Amniotic epithelial cell (primary cell): Measurements from ENCODE around the gene FSTL4.

Experiments used
- DNase-seq: peaks from one replicate; pipeline ENCODE4 v3.0.0-alpha.2; 2010; ENCODE audit warnings: low read depth

Gene FSTL4

GRCh38 chr5:133290669-133291240, 321.6 kb downstream of the FSTL4 start:
- no peak for DNase-seq

GRCh38 chr5:133289686-133290367, 322.5 kb downstream of the FSTL4 start:
- no peak for DNase-seq

- DNase-seq, result peak; percentile 24
Measured at GRCh38 chr5:133287500-133287899, 324.8 kb downstream of the FSTL4 start.

DNA sequence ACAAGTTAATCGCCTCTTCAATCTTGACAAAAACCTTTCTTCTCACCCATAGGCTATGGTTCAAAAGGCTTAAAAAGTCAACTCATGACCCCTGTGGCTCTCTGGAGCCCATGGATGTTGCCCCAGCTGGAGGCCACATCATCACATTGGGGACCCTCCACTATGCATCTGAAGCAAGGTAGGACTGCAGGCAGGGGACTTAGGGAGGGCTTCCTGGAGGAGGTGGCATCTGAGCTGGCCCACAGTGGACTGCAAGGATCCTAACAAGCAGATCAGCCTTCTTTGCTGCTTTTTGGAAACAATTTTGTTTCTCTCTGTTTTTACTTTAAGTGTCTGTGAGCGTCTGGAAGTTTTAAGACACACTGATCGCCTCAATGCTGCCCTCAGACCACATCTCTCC, 325.9 kb downstream of the FSTL4 start:
- DNase-seq, result no peak

DNA sequence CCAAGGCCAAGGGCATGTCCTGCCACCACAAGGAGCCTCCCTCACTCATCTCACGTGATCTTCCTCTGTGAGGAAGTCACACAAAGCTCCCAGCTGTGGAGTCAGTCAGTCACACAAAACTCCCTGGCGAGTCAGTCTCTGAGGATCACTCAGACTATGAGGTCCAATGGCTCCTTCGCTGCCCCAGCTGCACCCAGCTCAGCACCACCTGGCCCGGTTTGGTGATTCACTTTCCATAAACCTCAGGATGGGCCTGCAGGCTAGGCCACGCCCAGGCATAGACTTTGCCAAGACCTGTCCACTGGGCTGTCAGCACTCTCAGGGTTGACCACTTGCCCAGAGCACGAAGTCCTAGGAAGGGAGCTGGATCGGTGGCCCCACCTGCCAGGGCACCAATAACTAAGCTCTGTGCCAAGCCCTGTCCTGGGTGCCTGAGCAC, 326.7 kb downstream of the FSTL4 start:
- peak; percentile 10 for DNase-seq

- no peak for DNase-seq
Measured at GRCh38 chr5:133284306-133284705, 328.0 kb downstream of the FSTL4 start.

DNA sequence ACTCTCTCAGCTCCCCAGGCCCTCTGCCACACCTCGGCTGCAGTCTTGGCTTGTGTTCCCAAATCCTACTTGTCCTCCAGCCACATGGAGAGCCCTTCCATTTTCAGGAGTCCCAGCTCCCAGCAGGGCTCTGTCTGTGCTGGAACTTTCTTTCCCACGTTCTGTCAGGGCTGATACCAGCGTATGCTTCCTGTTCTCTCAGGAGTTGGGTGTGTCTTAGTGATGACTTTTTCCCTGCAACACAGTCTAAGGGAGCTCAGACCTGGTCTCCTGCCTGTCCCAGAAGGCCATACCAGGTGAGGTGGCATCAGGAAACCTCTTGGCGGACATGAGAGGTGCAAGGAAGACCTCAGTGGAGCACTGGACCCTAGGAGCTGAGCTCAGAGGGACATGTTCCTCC, 334.0 kb downstream of the FSTL4 start:
- DNase-seq, result no peak

DNA sequence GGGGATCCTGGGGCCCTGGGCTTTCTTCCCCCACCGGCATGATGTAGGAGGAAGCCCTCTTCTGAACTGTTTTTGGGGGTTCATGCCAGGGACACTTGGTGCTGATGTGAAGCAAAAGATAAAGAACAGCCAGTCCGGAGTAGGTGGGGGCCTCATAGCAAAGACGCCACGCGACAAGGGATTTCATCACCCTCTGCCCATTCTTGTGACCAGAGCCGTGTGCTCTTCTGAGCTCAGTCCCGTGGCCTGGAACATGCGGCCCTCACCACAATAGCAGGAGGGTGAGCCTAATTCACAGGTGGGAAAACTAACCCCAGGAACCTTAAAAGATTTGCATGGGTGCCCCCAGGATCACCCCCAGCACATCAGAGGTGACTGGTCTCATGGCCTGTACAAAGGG, 334.6 kb downstream of the FSTL4 start:
- no peak for DNase-seq

GRCh38 chr5:133276171-133276570, 336.2 kb downstream of the FSTL4 start:
- no peak for DNase-seq

DNA sequence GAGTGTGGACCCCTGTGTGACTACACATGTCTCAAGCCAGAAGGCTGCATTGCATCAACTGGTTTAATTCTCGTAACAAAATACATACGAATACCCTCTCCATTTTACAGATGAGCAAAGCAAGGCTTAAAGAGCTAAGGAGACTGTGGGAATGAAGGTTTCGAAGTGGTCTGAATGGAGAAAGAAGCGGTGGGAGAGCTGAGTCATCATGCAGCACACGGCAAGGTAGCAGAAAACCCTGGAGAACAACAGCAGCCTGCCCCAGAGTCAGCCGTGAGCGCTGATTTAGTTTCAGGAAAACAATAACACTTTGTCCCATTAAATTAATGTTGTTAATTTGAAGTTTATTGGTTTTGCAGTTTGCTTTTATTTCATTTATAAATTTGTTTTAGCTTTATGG, 336.7 kb downstream of the FSTL4 start:
- no peak for DNase-seq

DNA sequence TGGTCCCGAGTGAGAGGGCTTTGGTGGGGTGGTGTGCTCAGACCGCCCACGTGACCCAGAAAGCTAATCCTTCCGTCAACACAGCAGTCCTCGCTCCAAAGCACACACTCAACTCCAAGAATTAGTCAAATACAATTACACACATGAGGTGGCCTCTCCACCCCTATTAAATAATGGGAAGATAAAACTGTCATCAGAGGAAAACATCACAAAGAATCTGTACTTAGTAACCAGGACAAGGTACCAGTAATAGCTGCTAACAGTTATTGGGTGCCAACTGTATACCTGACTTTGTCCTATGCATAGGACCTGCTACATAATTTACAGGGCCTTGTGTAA, 337.8 kb downstream of the FSTL4 start:
- DNase-seq, result no peak

DNA sequence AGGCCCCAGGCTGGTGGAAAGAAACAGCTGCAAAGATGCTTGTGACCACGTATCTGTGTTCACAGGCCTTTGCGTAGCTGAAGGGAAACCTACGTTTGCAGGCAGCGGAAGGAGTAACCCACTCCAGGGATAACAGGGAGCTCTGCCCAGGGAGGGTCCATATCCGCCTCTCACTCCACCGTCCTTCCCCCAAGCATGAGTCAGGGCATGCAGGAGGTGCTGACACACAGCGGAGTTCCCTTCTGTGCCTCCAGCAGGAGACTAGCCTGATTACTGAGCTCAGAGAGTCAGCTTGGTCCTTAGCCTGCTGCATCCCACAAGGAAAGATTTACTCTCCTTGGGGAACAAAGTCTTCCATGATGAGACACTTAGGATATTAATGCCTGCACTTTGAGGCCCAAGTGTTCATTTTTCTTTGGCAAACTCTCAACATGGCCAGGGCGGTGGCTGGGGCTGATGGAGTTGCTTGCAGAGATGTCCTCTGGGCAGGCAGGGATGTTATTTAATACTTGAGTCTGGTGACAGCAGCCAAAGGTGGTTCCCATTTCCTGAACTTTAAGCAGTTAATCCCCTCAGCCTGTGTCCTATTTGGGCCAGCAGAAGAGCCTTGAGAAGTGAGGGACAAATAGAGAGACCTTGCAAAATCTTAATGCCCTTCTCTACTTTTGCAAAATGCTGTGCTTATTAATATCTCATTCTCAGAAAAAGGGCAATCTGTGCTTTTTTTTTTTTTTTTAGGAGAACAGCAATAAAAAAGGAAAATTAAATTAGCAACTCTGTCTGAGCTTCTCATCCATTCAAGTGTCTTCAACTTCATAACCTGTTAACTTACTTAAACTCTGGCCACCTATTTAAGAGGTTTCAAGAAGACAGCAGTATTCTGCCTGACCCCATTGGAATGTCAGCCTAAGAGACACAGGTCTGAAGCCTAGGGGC, 338.4 kb downstream of the FSTL4 start:
- DNase-seq, result peak; percentile 37

DNA sequence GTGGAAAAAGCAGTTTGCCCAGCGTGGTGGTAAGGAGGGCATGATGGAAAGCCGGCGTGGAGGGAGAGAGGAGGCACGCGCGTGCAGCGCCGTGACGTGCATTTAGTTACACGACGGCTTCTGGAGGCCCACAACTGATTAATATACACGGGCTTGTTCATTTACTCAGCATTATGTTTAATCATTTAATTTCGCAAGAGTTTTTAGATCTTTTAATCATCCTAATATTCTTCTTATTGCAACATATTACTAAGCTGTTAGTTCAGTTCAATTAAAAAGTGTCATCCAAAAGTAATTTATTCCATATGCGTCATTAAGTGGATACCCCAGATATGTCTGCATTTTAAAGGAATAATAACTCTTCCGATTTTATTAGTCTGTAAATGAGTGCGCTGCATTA, 340.0 kb downstream of the FSTL4 start:
- no peak for DNase-seq

DNA sequence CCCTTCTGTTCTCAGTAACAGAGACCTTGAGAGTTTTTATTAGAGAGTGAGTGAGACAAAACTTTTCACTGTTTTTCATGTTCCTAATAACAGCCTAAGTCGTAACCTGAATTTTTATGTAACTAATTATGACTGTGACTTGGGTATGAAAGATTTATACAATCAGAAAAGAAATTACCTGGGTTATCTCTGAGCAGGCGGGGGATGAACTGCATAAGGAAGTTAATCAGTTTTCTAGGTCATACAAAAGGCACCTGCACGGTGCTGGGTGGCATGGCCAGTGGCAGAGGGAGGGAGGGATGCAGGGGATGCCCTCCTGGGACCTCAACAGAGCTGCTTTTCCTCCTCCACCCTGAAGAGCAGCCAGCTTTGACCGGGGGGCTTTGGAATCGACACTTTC, 340.7 kb downstream of the FSTL4 start:
- no peak for DNase-seq

DNA sequence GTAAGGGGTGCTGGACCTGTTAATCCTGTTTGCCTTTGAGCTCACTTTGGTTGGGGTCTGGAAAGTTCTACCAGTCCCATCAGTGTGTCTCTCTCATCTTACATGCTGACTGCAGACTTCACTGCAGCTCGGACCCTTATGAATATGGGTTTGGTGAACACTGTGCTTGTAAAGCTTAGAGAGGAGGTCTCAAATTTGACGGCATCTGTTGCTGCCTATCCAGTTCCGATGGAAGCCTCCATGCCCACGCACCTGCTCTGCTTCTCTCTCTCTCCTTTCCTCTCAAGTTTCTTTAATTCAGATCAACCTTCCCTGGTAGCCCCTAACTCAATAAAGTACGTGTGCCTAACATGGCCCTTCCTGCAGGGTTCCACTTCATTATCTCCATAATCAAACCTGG, 342.6 kb downstream of the FSTL4 start:
- no peak for DNase-seq

- no peak for DNase-seq
Measured at GRCh38 chr5:133267601-133268000, 344.7 kb downstream of the FSTL4 start.

- DNase-seq, result no peak
Measured at GRCh38 chr5:133266966-133267365, 345.4 kb downstream of the FSTL4 start.

- no peak for DNase-seq
Measured at GRCh38 chr5:133266527-133266878, 345.8 kb downstream of the FSTL4 start.

GRCh38 chr5:133265720-133266526, 346.4 kb downstream of the FSTL4 start:
- no peak for DNase-seq

DNA sequence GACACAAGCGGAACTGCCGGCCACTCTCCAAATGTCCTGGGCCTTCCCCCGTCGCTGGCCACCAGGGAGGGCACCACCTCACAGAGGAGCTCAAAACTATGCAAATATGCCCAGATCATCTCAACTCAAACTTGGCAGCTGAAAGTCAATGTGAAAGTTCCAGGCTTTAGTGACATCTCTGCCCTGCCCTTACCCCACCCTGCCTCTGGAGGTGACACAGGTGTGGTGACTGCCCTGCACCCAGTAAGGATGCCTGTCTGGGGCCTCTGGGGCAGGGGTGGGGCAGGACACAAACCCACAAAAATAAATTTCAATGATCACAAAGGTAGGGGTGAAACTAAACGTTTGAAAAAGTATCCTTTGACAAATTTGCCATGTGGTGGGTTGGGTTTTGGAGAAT, 347.1 kb downstream of the FSTL4 start:
- DNase-seq, result no peak

DNA sequence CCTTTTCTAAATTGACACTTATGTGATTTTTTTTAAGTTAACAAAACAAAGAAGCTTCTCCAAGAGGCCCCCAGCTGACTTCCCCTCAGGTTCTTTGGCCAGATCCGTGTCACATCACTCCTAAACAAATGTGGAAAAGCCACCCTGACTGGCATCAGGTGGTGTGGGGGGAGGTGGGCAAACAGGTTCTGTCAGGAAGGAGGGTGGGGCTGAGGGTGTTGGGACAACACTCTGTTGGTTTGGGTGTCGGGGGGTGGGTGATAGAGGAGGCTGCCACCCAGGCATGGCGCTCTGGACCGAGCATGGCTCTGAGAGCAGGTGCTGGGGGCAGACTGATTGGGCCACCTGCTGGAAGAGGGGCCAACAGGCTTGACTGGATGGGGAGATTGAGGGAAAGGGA, 349.7 kb downstream of the FSTL4 start:
- DNase-seq, result no peak

DNA sequence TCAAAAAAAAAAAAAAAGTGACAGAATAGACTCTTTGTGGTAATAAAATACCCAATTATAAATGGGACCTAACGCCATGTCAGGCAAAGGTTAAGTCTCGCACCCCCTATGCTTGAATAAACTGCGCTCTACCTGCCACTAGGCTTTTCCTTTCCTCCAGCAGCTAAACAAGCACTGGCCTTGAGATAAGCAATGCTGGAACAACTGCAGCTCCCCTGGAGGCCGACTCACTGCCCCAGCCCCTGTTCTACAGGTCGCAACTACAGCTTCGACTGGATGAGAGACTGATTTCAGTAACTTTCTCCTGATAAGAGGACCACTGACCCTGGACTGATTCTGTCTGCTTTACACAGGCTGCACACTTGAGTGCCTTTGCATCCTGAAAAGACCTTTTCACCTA, 350.3 kb downstream of the FSTL4 start:
- DNase-seq, result no peak
